NCI-H2227 (cell line): ENCODE results near the gene RFT1.

Experiments used
- DNase-seq: peaks from one replicate; lab custom pipeline; 2025; ENCODE audit not compliant: unreplicated experiment; lab: John Stamatoyannopoulos, UW

The RFT1 gene

GRCh38 chr3:53126601-53127000 is 3.6 kb downstream of the RFT1 start:
- DNase-seq, result no peak

- DNase-seq, result no peak
Measured at GRCh38 chr3:53123953-53124352, 6.3 kb downstream of the RFT1 start.

DNA sequence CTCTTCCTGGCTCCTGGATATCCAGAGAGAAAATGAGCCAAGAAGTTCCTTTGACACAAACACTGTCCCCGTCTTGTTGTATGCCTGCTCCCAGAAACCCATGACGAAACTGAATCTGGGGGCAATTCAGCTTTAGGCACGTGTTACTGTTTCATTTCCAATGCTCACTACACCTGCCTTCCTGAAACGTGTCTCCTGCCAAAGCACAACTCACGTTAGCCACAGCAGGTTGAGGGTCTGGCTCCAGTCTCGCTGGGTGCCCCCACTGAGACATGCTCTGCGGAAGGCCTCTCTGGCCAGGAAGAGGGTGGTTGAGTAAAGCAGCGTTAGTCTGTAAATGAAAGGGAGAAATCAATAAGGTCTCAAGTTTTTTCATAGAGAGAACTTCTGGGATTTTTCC is 6.7 kb downstream of the RFT1 start:
- no peak for DNase-seq

GRCh38 chr3:53122933-53123305 is 7.3 kb downstream of the RFT1 start:
- DNase-seq, result no peak

- no peak for DNase-seq
Measured at GRCh38 chr3:53122255-53122932, 7.8 kb downstream of the RFT1 start.

DNA sequence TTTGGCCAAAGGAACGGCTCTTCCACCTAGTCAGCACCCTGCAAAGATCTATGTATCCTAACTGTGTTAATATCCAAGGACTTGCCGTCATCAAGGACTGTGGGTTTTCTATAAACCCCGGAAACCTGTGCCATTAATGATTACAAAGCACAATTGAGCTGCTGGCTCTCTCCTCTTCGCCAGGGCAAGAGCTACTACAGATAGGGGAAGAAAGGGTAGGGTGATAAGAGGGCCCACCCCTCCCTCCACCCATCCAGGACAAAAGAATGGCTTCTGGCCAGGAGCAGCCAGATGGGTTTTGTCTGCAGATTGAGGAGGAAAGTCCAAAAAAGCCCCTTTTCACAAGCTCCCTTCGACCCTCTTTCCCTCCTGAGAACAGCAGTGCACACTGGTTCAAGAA is 9.9 kb downstream of the RFT1 start:
- no peak for DNase-seq

DNA sequence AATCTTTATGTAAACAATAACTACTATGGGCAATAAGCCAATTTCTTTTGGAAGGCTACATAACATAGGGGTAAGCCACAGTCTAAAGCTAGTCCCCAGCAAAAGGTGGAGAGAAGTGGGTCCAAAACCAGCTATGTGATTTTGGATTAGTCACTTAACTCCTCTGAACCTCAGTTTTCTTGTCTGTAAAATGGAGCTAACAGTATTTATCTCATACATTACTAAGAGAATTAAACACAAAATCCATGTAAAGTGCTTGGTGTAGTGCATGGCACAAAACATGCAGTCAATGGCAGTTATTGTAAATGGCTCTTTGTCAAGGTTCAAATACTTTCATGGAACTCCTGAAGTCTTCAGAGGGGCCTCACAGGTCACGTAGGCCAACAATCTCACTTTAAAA is 13.3 kb downstream of the RFT1 start:
- DNase-seq, result no peak

- DNase-seq, result no peak
Measured at GRCh38 chr3:53114412-53115074, 15.7 kb downstream of the RFT1 start.

- DNase-seq, result peak; percentile 73
Measured at GRCh38 chr3:53114011-53114400, 16.2 kb downstream of the RFT1 start.

DNA sequence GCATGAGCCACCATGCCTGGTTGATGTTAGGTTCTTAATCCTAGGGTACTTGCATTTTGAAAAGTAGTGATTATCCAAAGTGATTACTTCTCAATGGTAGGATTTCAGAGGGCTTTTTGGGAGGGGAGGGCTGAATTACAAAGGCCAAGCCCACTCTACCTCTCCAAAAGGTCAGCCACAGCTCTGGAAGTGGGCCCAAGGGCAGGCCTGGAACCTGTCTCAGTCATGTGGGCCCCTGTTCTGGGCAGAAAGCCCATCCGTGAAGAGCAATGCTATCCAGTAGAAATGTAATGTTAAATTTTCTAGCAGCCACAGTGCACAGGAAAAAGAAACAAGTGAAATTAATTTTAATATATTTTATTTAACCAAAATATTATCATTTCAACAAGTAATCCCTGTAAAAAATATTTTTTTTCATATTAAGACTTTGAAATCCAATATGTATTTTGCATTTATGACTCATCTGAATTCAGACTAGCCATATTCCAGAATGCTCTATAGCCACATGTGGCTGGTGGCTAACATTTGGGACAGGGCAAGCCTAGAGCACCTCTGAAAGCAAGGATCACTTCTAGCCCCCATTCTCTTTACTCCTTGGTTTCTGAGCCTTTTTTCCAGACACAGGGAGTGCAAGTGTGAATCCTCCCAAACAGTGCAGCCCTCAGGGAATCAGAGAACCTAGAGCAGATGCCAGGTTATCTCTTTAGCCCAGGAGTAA is 16.8 kb downstream of the RFT1 start:
- no peak for DNase-seq

GRCh38 chr3:53111822-53112221 is 18.4 kb downstream of the RFT1 start:
- DNase-seq, result no peak

DNA sequence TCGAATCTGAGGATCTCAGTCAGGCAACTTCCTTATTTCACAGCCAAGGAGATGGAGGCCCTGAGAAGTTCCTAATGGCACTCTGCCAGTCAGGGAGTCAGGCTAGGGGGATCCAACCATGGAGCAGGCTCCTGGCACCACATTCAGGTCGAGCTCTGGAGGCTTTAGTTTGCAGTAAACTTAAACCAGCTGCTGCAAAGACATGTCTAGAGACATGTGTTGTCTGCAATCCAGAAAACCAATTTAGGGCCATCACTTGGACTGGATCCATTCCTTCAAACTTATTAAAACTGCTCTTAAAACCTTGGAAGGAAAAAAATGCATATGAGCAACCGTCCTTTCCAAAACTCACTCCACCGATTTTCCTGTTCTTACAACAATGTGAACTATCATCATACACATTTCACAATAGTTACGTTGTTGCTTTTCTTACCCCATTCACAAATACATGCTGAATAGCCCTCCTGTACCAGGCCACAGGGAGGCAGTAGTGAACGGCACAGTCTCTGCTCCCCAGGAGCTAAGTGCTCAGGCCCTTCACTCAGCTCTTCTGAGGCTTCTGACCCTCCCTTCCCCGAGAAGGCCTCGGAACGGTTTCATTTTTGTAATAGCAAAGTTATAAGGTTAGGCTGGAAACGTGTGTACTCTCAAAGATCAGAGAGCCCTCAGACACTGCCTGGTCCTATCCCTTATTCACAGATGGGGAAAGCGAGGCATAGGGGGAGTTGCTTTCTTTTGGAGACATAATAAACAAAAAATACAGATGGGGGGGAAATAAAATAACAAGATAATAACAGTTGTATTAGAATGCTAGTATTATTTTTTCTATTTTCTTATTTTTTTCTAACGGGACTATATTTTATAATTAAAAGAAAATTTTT is 20.1 kb downstream of the RFT1 start:
- DNase-seq, result peak; percentile 49

DNA sequence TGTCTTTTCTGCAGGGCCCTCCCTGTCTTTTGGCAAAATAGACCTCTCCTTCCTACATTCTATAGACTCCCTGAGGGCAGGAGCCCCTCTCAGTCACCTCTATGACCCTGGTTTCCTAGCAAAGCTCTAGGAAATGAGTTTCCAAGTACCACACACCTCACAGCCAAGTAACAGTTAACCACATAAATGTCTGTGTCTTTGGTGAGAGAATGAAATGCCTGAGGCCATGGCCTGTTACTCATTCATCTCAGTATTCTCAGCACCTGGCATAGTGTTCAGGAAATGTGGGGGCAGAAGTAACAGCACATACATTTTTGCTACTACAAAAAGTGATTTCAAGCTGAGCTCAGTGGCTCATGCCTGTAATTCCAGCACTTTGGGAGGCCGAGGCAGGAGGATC is 21.0 kb downstream of the RFT1 start:
- no peak for DNase-seq

DNA sequence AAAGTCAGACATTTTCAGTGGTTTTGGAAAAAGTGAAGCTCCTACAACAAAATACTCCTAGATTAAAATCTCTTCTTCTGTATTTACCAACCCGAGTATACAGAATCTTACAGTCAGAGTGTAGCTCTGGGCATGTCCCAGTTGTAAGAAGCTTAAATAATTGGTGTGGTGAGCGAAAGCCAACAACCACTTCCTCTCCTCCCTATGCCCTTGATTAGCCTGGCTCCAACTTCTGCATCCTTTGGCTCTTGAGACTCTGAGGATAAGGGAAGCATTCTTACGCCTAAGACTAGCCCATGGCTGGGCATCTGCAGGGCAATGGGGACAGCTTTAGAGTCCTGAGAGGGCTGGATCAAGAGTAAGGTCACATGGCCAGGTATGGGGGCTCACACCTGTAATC is 25.5 kb downstream of the RFT1 start:
- DNase-seq, result no peak

DNA sequence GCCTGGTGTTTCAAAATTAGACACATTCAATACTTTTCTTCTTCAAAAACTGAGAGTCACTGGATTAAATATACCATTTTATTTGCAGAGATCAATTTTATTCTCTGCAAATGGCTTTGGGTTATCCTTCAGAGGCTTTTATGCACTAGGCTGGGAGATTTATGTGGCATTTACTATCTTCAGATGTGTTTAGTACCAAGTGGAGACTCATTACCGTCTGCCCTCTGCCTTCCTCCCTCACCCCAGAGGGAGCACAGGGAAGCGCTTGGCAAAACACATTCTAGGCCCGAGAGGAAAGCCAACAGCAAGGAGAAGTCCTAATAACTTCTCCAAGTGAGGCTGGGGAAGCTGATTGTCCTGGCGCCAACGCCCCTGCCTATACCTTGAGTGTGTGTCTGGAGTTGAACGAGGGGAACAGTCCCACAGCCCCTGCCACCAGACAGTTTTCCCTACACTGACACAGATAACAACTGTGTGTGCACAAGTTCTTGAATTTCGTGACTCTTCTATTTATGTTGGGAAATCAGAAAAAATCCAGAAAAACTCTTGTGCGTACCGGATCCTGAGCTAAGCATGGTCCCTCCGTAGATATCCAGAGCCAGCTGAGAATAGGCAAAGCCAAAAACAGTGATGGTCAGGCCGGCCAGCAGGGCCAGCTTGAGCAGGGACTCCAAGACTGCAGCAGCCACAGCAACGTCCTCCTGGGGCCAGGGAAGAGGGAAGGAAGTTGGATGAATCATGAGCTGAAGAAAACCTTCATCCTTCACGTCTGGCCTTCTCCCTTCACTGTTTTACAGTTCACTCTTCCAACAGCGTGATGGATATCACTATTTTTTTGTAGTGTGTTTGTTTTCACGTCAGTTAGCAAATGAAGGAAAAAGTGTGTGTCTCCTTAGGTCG is 26.6 kb downstream of the RFT1 start:
- no peak for DNase-seq

DNA sequence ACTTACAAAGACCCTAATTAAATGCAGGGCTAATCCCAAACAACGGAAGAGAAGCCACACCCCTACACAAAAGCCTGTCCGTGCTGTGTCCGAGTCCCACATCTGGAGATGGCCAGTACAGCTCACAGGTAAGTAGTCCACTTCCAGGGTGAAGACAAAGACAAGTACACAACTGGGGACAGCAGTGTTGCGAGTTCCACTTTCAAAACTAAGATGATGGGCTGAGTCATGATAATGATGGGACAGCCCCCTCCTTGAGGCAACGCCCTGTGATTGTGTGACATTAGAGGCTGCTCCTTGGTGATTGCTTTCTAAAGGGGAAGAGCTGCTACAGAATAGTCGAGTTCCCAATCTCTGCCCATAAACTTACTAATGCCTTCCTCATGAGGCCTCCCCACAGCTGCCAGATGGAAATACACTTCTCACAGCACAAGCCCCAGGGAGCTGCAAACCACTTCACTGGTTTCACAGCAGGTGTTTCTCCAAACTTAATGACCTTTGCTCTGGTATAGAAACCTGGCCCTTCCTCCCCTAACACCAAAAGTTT is 27.6 kb downstream of the RFT1 start:
- DNase-seq, result no peak

GRCh38 chr3:53101956-53102355 is 28.3 kb downstream of the RFT1 start:
- no peak for DNase-seq

GRCh38 chr3:53100818-53101466 is 29.3 kb downstream of the RFT1 start:
- DNase-seq, result no peak

GRCh38 chr3:53097887-53098286 is 32.3 kb downstream of the RFT1 start:
- no peak for DNase-seq

DNA sequence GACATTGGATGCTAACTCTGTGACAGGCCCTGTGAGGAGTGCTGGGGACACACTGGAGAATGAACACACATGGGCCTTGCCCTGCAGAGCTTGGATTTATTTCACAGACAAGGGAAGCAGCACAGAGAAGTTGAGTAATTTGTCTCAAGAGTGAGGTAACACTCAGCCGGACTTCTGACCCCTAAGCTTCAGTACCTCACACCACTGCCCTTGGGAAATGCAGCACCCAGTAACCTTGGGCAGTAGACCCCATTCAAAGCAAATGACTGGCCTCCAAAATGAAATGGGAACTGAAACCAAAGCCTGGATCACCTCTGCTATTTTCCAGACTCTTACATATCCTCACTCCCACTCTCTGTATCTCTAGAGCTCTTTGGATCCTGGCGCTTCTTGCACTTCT is 37.3 kb downstream of the RFT1 start:
- DNase-seq, result no peak
